Activated CD4-positive, CD25-positive, alpha-beta regulatory T cell treated with anti-CD3 and anti-CD28 coated beads, Interleukin-2, amount 50 U/mL, for 24 hours (primary cell): ENCODE measurements around the gene KIF13A.
"Not testable (repeated sequence)": the region's sequence is repeated elsewhere in the genome, so short reads cannot be mapped to it uniquely, and the experiment has no call there.

ENCODE experiments used
- ATAC-seq, 2 donors: fragments of 150-1000 bp; cut with Tn5 transposase; one replicate each; pipeline ENCODE4 v1.10.0; 2021; ENCODE audit warnings: mild to moderate bottlenecking in 1 of 2, moderate library complexity in 1 of 2

The KIF13A gene

GRCh38 chr6:17842014-17842776, 145.2 kb downstream of the KIF13A start:
- ATAC-seq, result no peak

GRCh38 chr6:17839513-17840223, 147.8 kb downstream of the KIF13A start:
- ATAC-seq, result no peak

- ATAC-seq, result no peak
Measured at GRCh38 chr6:17836293-17836692, 151.1 kb downstream of the KIF13A start.

GRCh38 chr6:17835784-17836183, 151.7 kb downstream of the KIF13A start:
- no peak for ATAC-seq

GRCh38 chr6:17831135-17831534, 156.3 kb downstream of the KIF13A start:
- no peak for ATAC-seq

GRCh38 chr6:17829905-17830304, 157.5 kb downstream of the KIF13A start:
- ATAC-seq, result no peak

- no peak for ATAC-seq
Measured at GRCh38 chr6:17828149-17828548, 159.3 kb downstream of the KIF13A start.

DNA sequence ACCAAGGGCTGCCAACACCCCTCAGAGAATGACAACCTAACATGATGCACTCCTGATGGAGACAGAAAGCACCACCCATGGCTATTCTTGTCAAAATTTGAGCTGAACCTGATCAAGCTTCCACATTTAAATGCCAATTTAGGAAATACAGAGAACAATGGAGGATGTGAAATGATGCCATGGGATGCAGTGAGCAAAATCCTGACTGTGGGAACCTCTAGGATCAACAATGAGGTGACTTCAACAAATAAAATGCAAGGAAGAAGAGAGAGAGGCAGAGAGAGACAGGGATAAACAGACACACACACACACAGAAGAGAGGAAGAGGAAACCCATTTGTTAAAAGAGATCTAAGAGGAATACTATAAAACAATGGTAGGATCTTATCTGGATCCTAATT, 161.1 kb downstream of the KIF13A start:
- no peak for ATAC-seq

DNA sequence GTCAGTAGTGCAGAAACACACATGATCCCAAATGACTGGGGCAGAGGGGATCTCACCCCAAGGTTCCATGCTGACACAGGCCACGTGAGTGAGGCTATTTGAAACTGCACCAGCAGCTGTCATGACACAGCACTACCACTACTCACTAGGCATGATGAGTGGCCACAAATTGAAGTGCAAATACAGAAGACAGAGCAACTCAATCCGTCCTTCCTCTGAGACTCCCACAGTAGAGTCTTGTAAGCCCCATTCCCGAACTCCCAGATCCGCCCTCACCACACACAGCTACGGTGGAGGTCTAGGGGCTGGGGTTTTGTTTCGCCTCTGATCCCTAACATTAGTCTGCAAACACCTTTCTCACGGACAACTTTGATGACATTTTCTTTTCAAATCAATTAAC, 167.4 kb downstream of the KIF13A start:
- ATAC-seq, result no peak

- no peak for ATAC-seq
Measured at GRCh38 chr6:17817763-17818162, 169.7 kb downstream of the KIF13A start.

DNA sequence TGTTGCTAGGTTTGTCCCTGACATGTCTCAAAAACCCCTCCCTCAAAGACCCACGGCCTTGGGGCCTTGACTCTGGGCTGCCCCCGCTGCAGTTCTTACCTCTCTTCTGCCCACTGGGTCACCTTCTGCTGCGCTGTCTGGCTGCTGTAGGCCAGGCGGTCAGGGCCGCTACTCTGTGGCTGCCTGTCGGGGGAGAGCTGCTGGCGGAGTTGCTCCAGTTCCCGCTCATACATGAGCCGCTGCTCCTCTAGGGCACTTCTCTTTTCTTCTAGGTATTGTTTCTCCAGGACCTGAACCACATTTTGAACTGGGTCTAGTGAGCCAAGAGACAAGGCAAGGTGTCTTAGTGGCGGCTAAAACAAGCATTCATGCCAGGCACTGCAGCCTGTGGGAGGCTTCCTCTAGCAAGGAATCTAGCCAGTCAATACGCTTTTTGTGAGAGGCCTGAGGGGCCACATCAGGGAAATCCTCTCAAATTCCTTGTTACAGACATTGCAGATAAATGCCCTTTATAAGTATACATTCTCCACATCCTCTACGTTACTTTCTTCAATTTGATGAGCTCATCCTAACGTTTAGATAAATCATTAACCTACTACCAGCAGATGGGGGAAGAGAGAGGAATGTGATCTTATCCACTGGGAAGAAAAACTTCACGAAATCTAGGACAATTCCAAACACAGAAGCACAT, 170.4 kb downstream of the KIF13A start:
- ATAC-seq, result no peak

DNA sequence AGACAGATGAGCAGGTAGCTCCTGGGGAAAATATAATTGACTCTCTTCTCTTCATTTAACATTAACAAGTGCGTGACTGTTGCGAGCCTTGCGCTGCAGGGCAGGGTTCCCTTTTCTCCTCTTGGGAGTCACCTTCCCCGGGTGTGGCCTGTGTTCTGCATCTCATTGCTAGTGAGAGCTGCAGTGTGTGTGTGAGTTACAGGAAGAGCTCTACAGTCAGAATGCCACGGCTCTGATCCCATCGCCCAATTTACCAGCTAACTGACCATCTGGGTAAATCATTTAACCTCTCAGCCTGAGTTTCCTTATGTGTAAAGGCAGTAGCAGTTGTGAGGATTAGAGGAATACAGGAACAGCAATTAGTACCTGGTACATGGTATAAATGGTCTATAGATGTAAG, 173.9 kb downstream of the KIF13A start:
- no peak for ATAC-seq

DNA sequence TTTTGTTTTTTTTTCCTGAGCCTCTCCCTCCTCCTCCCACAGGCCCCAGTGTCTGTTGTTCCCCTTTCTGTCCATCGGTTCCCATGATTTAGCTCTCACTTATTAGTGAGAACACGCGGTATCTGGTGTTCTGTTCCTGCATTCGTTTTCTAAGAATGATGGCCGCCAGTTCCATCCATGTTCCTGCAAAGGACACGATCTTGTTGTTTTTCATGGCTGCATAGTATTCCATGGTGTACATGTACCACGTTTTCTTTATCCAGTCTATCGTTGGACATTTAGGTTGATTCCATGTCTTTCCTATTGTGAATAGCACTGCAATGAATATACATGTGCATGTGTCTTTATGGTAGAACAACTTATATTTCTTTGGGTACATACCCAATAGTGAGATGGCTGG, 175.1 kb downstream of the KIF13A start:
- ATAC-seq, result no peak

GRCh38 chr6:17808609-17809008, 178.8 kb downstream of the KIF13A start:
- ATAC-seq, result no peak

DNA sequence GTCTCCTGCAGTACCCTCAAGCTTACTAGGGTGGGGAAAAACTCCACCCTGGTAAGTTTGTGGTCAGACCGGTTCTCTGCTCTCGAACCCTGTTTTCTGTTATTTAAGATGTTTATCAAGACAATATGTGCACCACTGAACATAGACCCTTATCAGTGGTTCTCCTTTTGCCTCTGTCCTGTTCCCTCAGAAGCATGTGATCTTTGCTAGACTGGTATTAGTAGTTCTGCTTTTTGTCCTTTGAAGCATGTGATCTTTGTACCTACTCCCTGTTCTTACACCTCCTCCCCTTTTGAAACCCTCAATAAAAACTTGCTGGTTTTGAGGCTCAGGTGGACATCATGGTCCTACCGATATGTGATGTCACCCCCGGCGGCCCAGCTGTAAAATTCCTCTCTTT, 180.0 kb downstream of the KIF13A start:
- not testable (repeated sequence) for ATAC-seq

DNA sequence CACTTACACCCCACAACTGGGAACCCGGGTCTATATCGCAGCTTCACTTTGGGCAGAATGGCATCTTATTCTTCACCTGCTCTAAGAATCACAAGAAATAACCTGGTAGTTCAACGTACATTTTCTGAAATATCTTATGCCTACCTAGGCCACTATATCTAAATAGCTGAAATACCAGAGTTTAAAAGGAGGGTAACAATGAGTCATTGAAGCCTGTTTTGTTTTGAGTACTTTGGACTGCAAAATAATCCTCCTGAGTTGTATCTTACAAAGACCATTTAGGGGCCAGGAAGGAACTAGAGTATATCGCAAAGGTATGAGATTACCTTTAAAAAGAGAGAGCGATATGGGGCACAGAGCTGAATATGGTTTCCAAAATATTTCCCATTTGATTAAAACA, 184.0 kb downstream of the KIF13A start:
- ATAC-seq, result no peak

- ATAC-seq, result no peak
Measured at GRCh38 chr6:17798477-17799154, 188.8 kb downstream of the KIF13A start.

DNA sequence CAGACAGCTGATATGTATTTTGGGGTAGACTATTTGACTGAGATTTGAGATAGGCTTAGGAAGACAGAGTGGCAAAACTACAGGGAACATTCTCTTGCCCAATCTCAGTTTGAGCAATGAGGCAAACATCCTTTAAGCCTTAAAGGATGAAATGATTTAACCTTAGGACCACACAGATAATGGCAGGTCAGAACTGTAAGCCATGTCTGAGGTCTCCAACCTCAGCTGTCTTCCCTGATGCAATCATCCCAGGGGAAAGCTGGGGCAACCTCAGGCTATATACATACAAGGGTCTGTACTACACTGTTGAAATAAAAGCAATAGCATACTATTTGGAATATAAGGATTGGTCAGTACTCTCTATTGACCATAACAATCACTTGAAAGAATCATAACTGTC, 196.9 kb downstream of the KIF13A start:
- no peak for ATAC-seq

DNA sequence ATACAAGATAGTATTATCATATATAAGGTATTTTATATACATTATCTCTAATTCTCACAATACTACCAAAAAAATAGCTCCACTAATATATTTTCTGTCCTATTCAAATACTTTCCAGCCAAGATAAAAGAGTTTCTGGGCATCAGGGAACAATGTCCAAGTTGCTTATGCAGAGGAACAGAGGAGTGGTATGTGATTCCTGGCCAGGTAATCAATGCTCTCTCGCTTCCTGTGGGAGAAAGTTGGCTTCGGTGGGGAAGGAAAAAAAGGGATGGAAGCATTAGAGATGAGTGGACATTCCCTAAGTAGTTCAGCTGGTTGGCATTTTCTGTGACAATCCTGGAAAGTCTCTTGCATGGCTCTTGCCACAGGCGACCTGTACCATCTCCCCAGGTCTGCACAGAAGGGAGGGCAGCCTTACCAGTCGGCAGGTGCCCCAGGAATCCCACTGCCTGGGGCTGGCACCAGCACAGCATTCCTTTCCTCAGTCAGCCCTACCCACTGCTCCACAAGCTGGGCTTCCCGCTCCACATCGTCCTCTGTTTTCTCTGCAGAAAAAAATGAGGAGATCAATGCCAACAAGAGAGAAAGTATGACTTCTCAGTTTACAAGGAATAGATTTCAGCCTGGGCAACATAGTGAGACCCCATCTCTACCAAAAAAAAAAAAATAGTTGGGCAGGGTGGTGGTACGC, 202.2 kb downstream of the KIF13A start:
- no peak for ATAC-seq

- ATAC-seq, result no peak
Measured at GRCh38 chr6:17780061-17780460, 207.4 kb downstream of the KIF13A start.

DNA sequence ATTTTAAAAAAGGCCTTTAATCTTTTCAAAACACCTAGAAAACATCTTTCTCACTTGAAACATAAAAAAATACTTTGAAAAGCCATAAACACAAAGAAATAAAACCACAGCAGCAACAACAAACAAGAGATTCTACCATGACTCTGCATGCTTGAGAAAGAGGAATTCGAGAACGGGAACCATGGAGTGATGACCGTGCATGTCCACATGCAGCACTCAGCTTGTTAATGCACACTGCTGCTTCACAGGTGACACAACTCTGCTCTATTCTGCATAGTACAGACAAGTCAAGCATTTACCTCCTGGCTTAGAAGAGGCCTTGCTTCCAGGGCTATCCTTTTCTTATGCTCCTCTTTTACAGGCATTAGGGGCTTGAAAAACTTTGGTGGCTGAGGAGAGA, 215.8 kb downstream of the KIF13A start:
- ATAC-seq, result no peak

DNA sequence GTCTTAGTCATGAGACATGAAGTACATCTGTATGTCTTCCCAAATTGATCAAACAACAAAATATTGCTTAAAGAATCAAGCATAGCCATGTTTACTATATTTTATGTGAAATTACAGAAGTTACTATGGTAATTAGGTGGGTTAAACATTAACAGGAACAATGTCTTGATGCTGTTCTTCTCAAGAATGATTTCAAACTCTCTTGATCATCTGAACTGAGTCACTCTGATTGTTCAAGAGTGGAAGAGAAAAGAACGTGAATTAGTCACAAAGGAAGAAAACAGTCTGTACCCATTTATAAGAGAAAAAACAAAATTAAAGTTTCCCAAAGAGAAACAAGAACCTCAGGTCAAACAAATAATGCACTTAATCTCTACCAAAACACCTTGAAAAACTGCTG, 218.6 kb downstream of the KIF13A start:
- ATAC-seq, result no peak

DNA sequence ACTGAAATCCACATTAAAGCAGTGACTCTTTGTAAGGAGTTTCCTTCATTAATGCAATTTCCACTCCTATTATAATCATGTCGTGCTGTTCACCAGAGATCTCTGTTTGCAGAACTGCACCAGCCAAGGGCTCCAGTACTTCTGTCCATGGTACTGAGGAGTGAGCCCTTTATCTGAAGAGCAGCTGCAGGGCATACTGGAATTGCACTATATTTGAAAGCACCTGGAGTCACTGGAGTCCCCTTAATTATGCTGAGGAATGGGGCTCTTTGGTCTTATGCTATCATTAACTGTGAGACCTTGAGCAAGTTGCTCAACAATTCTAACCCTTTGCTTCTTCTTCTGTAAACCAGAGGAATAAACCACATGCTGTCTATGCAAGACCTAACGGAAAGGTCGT, 219.0 kb downstream of the KIF13A start:
- ATAC-seq, result no peak
